Neuron (in vitro differentiated cells): Measurements from ENCODE around the gene PLA2G2C.

Experiments
- H2AFZ ChIP-seq: one replicate; pipeline ENCODE4 v1.6.1; 2013; ENCODE audit warnings: low read depth, mild to moderate bottlenecking, inconsistent platforms, low read length, moderate library complexity
- H3K27me3 ChIP-seq: one replicate; pipeline ENCODE4 v1.6.1; 2013; ENCODE audit warnings: low read length; ENCODE audit not compliant: insufficient read depth
- H3K36me3 ChIP-seq: one replicate; pipeline ENCODE4 v1.6.1; 2013; ENCODE audit warnings: low read length; ENCODE audit not compliant: insufficient read depth
- H3K4me1 ChIP-seq: one replicate; pipeline ENCODE4 v1.6.1; 2013; ENCODE audit warnings: low read length; ENCODE audit not compliant: insufficient read depth
- H3K4me3 ChIP-seq: 2 replicates; pipeline ENCODE4 v1.5.1; 2013; ENCODE audit warnings: mild to moderate bottlenecking, low read length, moderate library complexity
- H3K9me3 ChIP-seq: one replicate; pipeline ENCODE4 v1.6.1; 2013; ENCODE audit warnings: low read length

Gene PLA2G2C

DNA sequence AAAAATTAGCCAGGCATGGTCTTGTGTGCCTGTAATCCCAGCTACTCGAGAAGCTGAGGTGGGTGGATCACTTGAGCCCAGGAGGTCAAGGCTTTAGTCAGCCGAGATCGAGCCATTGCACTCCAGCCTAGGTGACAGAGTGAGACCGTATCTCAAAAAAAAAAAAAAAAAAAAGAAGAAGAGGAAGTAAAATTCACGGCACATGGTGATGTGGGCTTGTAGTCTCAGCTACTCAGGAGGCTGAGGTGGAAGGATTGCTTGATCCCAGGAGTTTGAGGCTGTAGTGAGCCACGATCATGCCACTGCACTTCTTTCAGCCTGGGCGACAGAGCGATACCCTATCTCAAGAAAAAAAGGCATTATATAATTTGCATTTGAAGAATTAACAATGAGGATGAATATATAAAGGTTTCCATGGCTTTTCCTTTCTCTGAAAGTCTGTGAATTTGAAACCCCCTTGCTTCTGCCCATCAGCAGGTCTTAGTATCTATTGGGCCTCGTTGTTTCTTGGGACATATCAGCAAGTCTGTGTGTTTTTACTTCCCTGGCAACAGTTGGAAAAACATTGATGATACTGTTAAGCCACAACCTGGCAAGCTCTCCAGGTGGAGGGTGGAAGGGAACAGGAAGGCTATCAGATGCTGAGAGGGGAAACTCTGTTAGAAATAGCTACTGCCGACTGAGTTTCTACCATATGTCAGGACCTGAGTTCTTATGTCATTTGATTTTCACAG is 62.4 kb downstream of the PLA2G2C start:
- H3K36me3 ChIP-seq = no peaks in the 10 kb centered on the region
- H3K4me3 ChIP-seq = no peak overlapping the region
- H3K4me1 ChIP-seq = peaks cover 12% of the 10 kb centered on the region
- no peaks in the 10 kb centered on the region for H3K9me3 ChIP-seq
- no peaks in the 10 kb centered on the region for H3K27me3 ChIP-seq
- no peak overlapping the region for H2AFZ ChIP-seq

DNA sequence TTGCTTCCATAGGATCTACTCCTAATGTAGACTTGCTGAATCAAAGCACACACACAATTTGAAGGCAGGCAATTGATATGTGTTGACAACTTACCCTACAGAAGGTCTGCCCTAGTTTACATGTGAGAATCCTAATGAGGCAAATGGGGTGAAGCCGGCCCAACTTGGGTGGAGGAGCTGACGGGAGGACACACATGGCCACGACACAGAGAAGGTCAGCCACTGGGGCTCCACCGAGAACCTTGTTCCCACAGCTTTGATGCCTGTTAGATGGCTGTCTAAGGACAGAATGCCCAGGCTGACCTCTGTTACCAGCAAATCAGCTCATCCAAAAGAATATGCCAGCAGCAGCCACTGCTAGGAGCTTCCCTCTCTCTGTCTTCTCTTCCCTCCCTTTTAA is 65.5 kb downstream of the PLA2G2C start:
- Histone ChIP-seq H3K4me3 (no peak overlapping the region), H3K9me3 (no peaks in the 10 kb centered on the region), H3K27me3 (no peaks in the 10 kb centered on the region), H3K36me3 (no peaks in the 10 kb centered on the region), H2AFZ (no peak overlapping the region), H3K4me1 (peaks cover 12% of the 10 kb centered on the region)

DNA sequence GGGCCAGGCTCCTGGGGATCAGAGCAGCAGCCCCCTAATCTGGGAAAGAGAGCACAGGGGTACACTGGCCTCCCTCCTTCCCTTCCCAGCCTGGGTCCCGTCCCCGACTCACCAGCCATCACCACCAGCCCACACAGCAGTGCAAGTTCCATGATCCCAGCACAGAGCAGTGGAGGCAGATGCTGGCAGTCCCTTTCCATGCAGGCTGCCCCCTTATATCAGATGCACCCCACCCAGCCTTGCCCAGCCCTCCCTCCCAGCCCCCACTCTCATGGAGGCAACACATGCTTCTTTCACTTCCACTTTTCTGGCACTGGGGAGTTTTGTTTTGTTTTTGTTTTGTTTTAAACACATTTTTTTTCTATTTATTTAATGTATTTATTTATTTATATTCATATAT is 67.0 kb downstream of the PLA2G2C start, which contains the start of gene PLA2G2D:
TSS of gene PLA2G2D (minus strand) at position 190 of the 400 bp plus-strand sequence. CDS start at position 152, 38 bp downstream.
- H3K27me3 ChIP-seq = no peaks in the 10 kb centered on the region
- H3K4me1 ChIP-seq = peaks cover 3% of the 10 kb centered on the region
- no peak within 1 kb of the TSS for H2AFZ ChIP-seq
- H3K4me3 ChIP-seq = no peak within 1 kb of the TSS
- no peaks in the 10 kb centered on the region for H3K36me3 ChIP-seq
- no peaks in the 10 kb centered on the region for H3K9me3 ChIP-seq

DNA sequence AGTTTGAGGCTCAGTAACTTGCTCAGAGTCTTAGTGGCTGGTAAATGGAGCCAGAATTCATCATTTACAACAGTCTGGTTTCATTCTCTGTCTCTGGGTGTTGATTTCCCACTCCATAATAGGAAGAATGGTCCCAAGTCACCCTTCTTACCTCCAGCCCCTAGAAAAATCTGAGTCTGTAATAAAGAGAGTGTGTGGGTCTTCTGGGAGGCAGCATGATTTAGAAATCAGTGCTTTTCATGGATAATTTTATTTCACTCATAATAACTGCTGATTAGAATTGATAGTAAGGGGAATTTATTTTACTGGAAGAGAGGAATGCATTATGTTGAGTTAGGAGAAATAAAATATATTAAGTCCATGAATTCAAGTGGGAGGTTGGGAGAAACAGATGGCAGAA is 69.1 kb downstream of the PLA2G2C start:
- no peaks in the 10 kb centered on the region for H3K9me3 ChIP-seq
- no peaks in the 10 kb centered on the region for H3K36me3 ChIP-seq
- H3K27me3 ChIP-seq = no peaks in the 10 kb centered on the region

GRCh38 chr1:20115916-20116315 is 70.4 kb downstream of the PLA2G2C start:
- no peaks in the 10 kb centered on the region for H3K4me1 ChIP-seq
- no peak overlapping the region for H2AFZ ChIP-seq
- no peaks in the 10 kb centered on the region for H3K27me3 ChIP-seq
- no peaks in the 10 kb centered on the region for H3K9me3 ChIP-seq
- H3K4me3 ChIP-seq = no peak overlapping the region
- no peaks in the 10 kb centered on the region for H3K36me3 ChIP-seq

More for the DNA sequence above, 69.1 kb downstream of the PLA2G2C start:
- Histone ChIP-seq H3K4me3 (no peak overlapping the region), H3K4me1 (no peaks in the 10 kb centered on the region), H2AFZ (no peak overlapping the region)

- no peak overlapping the region for H3K4me3 ChIP-seq
- no peaks in the 10 kb centered on the region for H3K27me3 ChIP-seq
- no peaks in the 10 kb centered on the region for H3K4me1 ChIP-seq
- H3K9me3 ChIP-seq = no peaks in the 10 kb centered on the region
- no peak overlapping the region for H2AFZ ChIP-seq
- H3K36me3 ChIP-seq = no peaks in the 10 kb centered on the region
These were observed 70.8 kb downstream of the PLA2G2C start for GRCh38 chr1:20115479-20115878.

DNA sequence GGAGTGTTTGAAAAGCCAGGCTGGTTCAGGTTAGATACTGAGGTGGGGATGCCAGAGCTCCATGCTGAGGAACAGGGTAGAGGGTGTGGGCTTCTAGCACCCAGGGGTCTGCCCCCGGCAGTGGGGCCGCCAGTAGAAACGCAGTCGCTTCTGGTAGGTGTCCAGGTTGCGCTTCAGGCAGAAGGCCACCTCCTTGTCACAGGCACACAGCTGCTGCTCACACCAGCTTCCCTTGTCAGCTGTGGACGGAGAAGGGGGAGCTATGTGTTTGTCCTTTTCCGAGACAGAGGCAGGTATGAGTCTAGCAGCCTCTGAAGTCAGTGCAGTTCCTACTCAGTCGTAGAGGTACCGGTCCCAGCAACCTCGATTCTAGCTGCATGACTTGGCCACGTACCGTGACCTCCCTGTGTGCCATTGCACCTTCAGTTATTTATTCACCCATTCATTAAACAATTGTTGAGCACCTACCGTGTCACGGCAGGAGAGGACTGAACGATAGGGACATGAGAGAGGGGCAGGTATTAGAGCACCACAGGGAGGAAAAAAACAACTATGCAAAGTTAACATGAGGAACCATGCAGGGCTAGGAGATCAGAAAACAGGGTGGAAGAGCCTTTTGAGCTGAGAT is 72.2 kb downstream of the PLA2G2C start:
- peaks cover 7% of the 10 kb centered on the region for H3K4me1 ChIP-seq
- H3K27me3 ChIP-seq = no peaks in the 10 kb centered on the region
- H3K36me3 ChIP-seq = no peaks in the 10 kb centered on the region
- H3K4me3 ChIP-seq = no peak overlapping the region
- H2AFZ ChIP-seq = no peak overlapping the region
- H3K9me3 ChIP-seq = no peaks in the 10 kb centered on the region
